ENCODE data around the gene CHRNA3. TPM values are rescaled to one million over a fixed set of nuclear protein-coding genes. Genes with fewer than 3 reads are reported as not detected.

CHRNA3 gene
- polyA plus RNA-seq, 1 donor from 2014 or later = 2.4 TPM

GRCh38 chr15:78623786-78624497, 3.1 kb upstream of the CHRNA3 start:
- Histone ChIP-seq H2AFZ (ENCODE audit: low read depth, low read length) (no peak overlapping the region), H3K4me3 (ENCODE audit: low read length) (no peak overlapping the region), H3K9me2 (ENCODE audit: insufficient read depth, low read length) (no peaks in the 10 kb centered on the region), H3F3A (ENCODE audit: insufficient read depth, low read length, poor library complexity, severe bottlenecking) (no peaks in the 10 kb centered on the region), H3K79me2 (replicated peaks; ENCODE audit: insufficient read depth, low read length) (no peaks in the 10 kb centered on the region), H3K4me2 (ENCODE audit: low read length) (no peak overlapping the region), H3K36me3 (ENCODE audit: insufficient read depth, low read length) (no peaks in the 10 kb centered on the region), H3K9ac (ENCODE audit: low read length) (no peak overlapping the region), H3K9me3 (ENCODE audit: low read length) (no peaks in the 10 kb centered on the region), H3K27ac (ENCODE audit: low read length) (no peak overlapping the region), H3K27me3 (ENCODE audit: insufficient read depth, low read depth, low read length) (peaks cover 38% of the 10 kb centered on the region), H4K20me1 (ENCODE audit: insufficient read depth) (no peaks in the 10 kb centered on the region)
- TF ChIP-seq REST (IDR thresholded peaks at IDR 0.05; ENCODE audit: borderline replicate concordance) (no peak), RAD21 (conservative IDR thresholded peaks at IDR 0.05) (no peak), CTCF (IDR thresholded peaks at IDR 0.05; ENCODE audit: poor library complexity, severe bottlenecking) (no peak), SMC3 (conservative IDR thresholded peaks at IDR 0.05; ENCODE audit: poor library complexity) (no peak), EP300 (conservative IDR thresholded peaks at IDR 0.05; ENCODE audit: poor library complexity, severe bottlenecking) (no peak), EZH2 (IDR thresholded peaks at IDR 0.05; ENCODE audit: borderline replicate concordance, insufficient read depth, low read length, poor library complexity, severe bottlenecking) (no peak), POLR2AphosphoS5 (IDR thresholded peaks at IDR 0.05) (no peak), TAF1 (IDR thresholded peaks at IDR 0.05; ENCODE audit: low read depth) (no peak), MXI1 (conservative IDR thresholded peaks at IDR 0.05; ENCODE audit: poor library complexity, severe bottlenecking) (no peak)

- Histone ChIP-seq H3F3A (ENCODE audit: insufficient read depth, low read length, poor library complexity, severe bottlenecking) (no peaks in the 10 kb centered on the region), H3K4me3 (ENCODE audit: low read length) (no peak overlapping the region), H3K4me2 (ENCODE audit: low read length) (no peak overlapping the region), H3K27ac (ENCODE audit: low read length) (no peak overlapping the region), H3K9me3 (ENCODE audit: low read length) (no peaks in the 10 kb centered on the region), H3K27me3 (ENCODE audit: insufficient read depth, low read depth, low read length) (peaks cover 42% of the 10 kb centered on the region), H3K9ac (ENCODE audit: low read length) (no peak overlapping the region), H4K20me1 (ENCODE audit: insufficient read depth) (no peaks in the 10 kb centered on the region), H2AFZ (ENCODE audit: low read depth, low read length) (no peak overlapping the region), H3K79me2 (replicated peaks; ENCODE audit: insufficient read depth, low read length) (no peaks in the 10 kb centered on the region), H3K36me3 (ENCODE audit: insufficient read depth, low read length) (no peaks in the 10 kb centered on the region), H3K9me2 (ENCODE audit: insufficient read depth, low read length) (no peaks in the 10 kb centered on the region)
- TF ChIP-seq CTCF (IDR thresholded peaks at IDR 0.05; ENCODE audit: poor library complexity, severe bottlenecking) (no peak), TAF1 (IDR thresholded peaks at IDR 0.05; ENCODE audit: low read depth) (no peak), RAD21 (conservative IDR thresholded peaks at IDR 0.05) (no peak), SMC3 (conservative IDR thresholded peaks at IDR 0.05; ENCODE audit: poor library complexity) (no peak), EP300 (conservative IDR thresholded peaks at IDR 0.05; ENCODE audit: poor library complexity, severe bottlenecking) (no peak), REST (IDR thresholded peaks at IDR 0.05; ENCODE audit: borderline replicate concordance) (no peak), EZH2 (IDR thresholded peaks at IDR 0.05; ENCODE audit: borderline replicate concordance, insufficient read depth, low read length, poor library complexity, severe bottlenecking) (no peak), MXI1 (conservative IDR thresholded peaks at IDR 0.05; ENCODE audit: poor library complexity, severe bottlenecking) (no peak), POLR2AphosphoS5 (IDR thresholded peaks at IDR 0.05) (no peak)
Observed at GRCh38 chr15:78621810-78622402, 1.1 kb upstream of the CHRNA3 start.
